GM18526 (cell line): ENCODE measurements around the gene SRSF2.

Experiments used
- POLR2A ChIP-seq: IDR thresholded peaks from 3 replicates; pipeline ENCODE4 v1.6.1; 2011; ENCODE audit not compliant: insufficient read length; ENCODE audit errors: extremely low read depth

SRSF2 gene

GRCh38 chr17:76737082-76737675 lies at the start of gene SRSF2:
Gene SRSF2 (minus strand): TSS chr17:76737331. CDS start chr17:76737160, 171 bp downstream.
- TF ChIP-seq POLR2A: peak; percentile 100

- no peak for TF ChIP-seq POLR2A
These were observed 47.8 kb upstream of the SRSF2 start for GRCh38 chr17:76784926-76785325.

GRCh38 chr17:76783146-76783545 lies 46.0 kb upstream of the SRSF2 start:
- no peak for TF ChIP-seq POLR2A

GRCh38 chr17:76781056-76781982 lies 44.2 kb upstream of the SRSF2 start:
- TF ChIP-seq POLR2A: no peak

GRCh38 chr17:76775021-76775600 lies 38.0 kb upstream of the SRSF2 start:
- TF ChIP-seq POLR2A: no peak

GRCh38 chr17:76772842-76773525 lies 35.9 kb upstream of the SRSF2 start:
- TF ChIP-seq POLR2A: no peak

GRCh38 chr17:76758570-76758969 lies 21.4 kb upstream of the SRSF2 start:
- no peak for TF ChIP-seq POLR2A

- TF ChIP-seq POLR2A: no peak
These were observed 20.1 kb upstream of the SRSF2 start for GRCh38 chr17:76757256-76757655.

GRCh38 chr17:76755285-76755684 lies 18.2 kb upstream of the SRSF2 start:
- no peak for TF ChIP-seq POLR2A

GRCh38 chr17:76753061-76753961 lies 16.2 kb upstream of the SRSF2 start:
- TF ChIP-seq POLR2A: no peak

- TF ChIP-seq POLR2A: no peak
These were observed 14.9 kb upstream of the SRSF2 start for GRCh38 chr17:76752006-76752405.

- TF ChIP-seq POLR2A: no peak
These were observed 14.4 kb upstream of the SRSF2 start for GRCh38 chr17:76751416-76751993.

- no peak for TF ChIP-seq POLR2A
These were observed 11.5 kb upstream of the SRSF2 start for GRCh38 chr17:76748657-76749056.

GRCh38 chr17:76747716-76748363 lies 10.7 kb upstream of the SRSF2 start:
- no peak for TF ChIP-seq POLR2A

GRCh38 chr17:76744747-76745146 lies 7.6 kb upstream of the SRSF2 start:
- no peak for TF ChIP-seq POLR2A
